Lower lobe of right lung (tissue), 2 donors: ENCODE data around the gene ABCA5. TPM values are rescaled to one million over a fixed set of nuclear protein-coding genes. Genes with fewer than 3 reads are reported as not detected.

Experiments used
- ATAC-seq, 2 donors: fragments of 200-7000 bp; cut with Tn5 transposase; one replicate each; pipeline ENCODE4 v1.9.1; 2020 to 2022; ENCODE audit warnings: mild to moderate bottlenecking in 2 of 2, moderate library complexity in 2 of 2
- DNase-seq: peaks from one replicate; pipeline ENCODE4 v3.0.0-alpha.2; 2020
- H3K27ac ChIP-seq: fragments of 200-600 bp; one replicate; pipeline ENCODE4 v1.8.0; 2022
- H3K27me3 ChIP-seq: fragments of 200-600 bp; one replicate; pipeline ENCODE4 v1.8.0; 2022; ENCODE audit warnings: low read depth
- H3K36me3 ChIP-seq: fragments of 200-600 bp; one replicate; pipeline ENCODE4 v1.8.0; 2022; ENCODE audit warnings: mild to moderate bottlenecking
- H3K4me1 ChIP-seq: fragments of 200-600 bp; one replicate; pipeline ENCODE4 v1.8.0; 2022
- H3K4me3 ChIP-seq: fragments of 200-600 bp; one replicate; pipeline ENCODE4 v1.8.0; 2022; ENCODE audit warnings: mild to moderate bottlenecking
- H3K9me3 ChIP-seq: fragments of 200-600 bp; one replicate; pipeline ENCODE4 v1.8.0; 2022
- CTCF ChIP-seq: fragments of 200-600 bp; IDR thresholded peaks from one replicate; pipeline ENCODE4 v1.8.0; 2022; ENCODE audit warnings: antibody characterized with exemption, mild to moderate bottlenecking
- intact Hi-C: fragments of 100-400 bp; cut with DNase I; formaldehyde crosslinking; loops from one replicate; pipeline ENCODE4 v1.11.0; 2022
- long read RNA-seq: library from polyadenylated mRNA; unstranded; transcript quantifications from one replicate; pipeline ENCODE4 v2.0.0, GENCODE V29; 2021
- total RNA-seq: library from RNA; stranded (reverse); fragmentation: NEBNext Ultra II Directional; extraction: Animal tissue kit (Norgen Biotek cat#: 25700); gene quantifications from one replicate; pipeline ENCODE4 v1.2.1, GENCODE V29; 2021
- donor health status: DM: no; HTN: yes; CAD: no; lungs with severe emphysema.

ABCA5 gene
- 20.5 TPM for total RNA-seq
- long read RNA-seq, partial matches to known transcripts, result 1 of 9 reads
- long read RNA-seq, other reads (novel, unspliced or antisense), result 6 of 9 reads

GRCh38 chr17:69327060-69327831, at the start of gene ABCA5:
Gene ABCA5 (minus strand): TSS chr17:69327133. CDS start chr17:69314415, 12,718 bp downstream.
- TF ChIP-seq CTCF, result no peak
- H3K27ac ChIP-seq, result peak within 1 kb of the TSS; percentile 85

GRCh38 chr17:69375229-69375628, 48.3 kb upstream of the ABCA5 start:
- Histone ChIP-seq H3K4me1 (no peaks in the 10 kb centered on the region), H3K4me3 (no peak overlapping the region), H3K27ac (no peak overlapping the region), H3K9me3 (no peaks in the 10 kb centered on the region), H3K36me3 (no peaks in the 10 kb centered on the region), H3K27me3 (no peaks in the 10 kb centered on the region)
- ATAC-seq (no peak), DNase-seq (no peak)
- intact Hi-C loops, result no loop called here
- TF ChIP-seq CTCF, result no peak

More at GRCh38 chr17:69327060-69327831, at the start of gene ABCA5:
- H3K9me3 ChIP-seq, result no peaks in the 10 kb centered on the region
- DNase-seq, result peak; percentile 93
- no peaks in the 10 kb centered on the region for H3K27me3 ChIP-seq
- H3K36me3 ChIP-seq, result no peaks in the 10 kb centered on the region
- peak; percentile 99 for ATAC-seq
- intact Hi-C loops, result no loop called here
- H3K4me1 ChIP-seq, result peaks cover 14% of the 10 kb centered on the region
- peak within 1 kb of the TSS; percentile 75 for H3K4me3 ChIP-seq

- Histone ChIP-seq H3K36me3 (no peaks in the 10 kb centered on the region), H3K9me3 (no peaks in the 10 kb centered on the region), H3K4me1 (no peaks in the 10 kb centered on the region), H3K27me3 (no peaks in the 10 kb centered on the region), H3K27ac (no peak overlapping the region), H3K4me3 (no peak overlapping the region)
- ATAC-seq (no peak), DNase-seq (no peak)
- TF ChIP-seq CTCF, result no peak
- intact Hi-C loops, result no loop called here
Observed at GRCh38 chr17:69373069-69373468, 46.1 kb upstream of the ABCA5 start.

- H3K4me1 ChIP-seq, result no peaks in the 10 kb centered on the region
- no peak overlapping the region for H3K4me3 ChIP-seq
- H3K27me3 ChIP-seq, result no peaks in the 10 kb centered on the region
- no peak for TF ChIP-seq CTCF
- no peak overlapping the region for H3K27ac ChIP-seq
- intact Hi-C loops, result no loop called here
- DNase-seq (no peak), ATAC-seq (no peak)
- no peaks in the 10 kb centered on the region for H3K9me3 ChIP-seq
- H3K36me3 ChIP-seq, result no peaks in the 10 kb centered on the region
Observed at GRCh38 chr17:69367298-69367697, 40.4 kb upstream of the ABCA5 start.

GRCh38 chr17:69363488-69364210, 36.7 kb upstream of the ABCA5 start:
- Histone ChIP-seq H3K4me1 (no peaks in the 10 kb centered on the region), H3K27ac (no peak overlapping the region), H3K4me3 (no peak overlapping the region), H3K36me3 (no peaks in the 10 kb centered on the region), H3K9me3 (no peaks in the 10 kb centered on the region), H3K27me3 (no peaks in the 10 kb centered on the region)
- DNase-seq (no peak), ATAC-seq (no peak)
- intact Hi-C loops, result no loop called here
- TF ChIP-seq CTCF, result no peak
